OCI-LY7 (cell line): ENCODE results near the gene AGAP9.

Source experiments
- EZH2phosphoT487 ChIP-seq: fragments of 200-600 bp; sonication (generic); IDR thresholded peaks from 2 replicates; pipeline ENCODE4 v1.6.1; 2018; ENCODE audit warnings: low read depth, borderline replicate concordance, mild to moderate bottlenecking, mixed run types, antibody characterized with exemption, low read length, moderate library complexity, mixed read lengths
- TF ChIP-seq, protein P1 (sequence below): fragments of 200-600 bp; sonication (generic); conservative IDR thresholded peaks from 2 replicates; pipeline ENCODE4 v1.5.1; 2014; ENCODE audit warnings: mild to moderate bottlenecking, antibody characterized with exemption, low read length, moderate library complexity, mixed read lengths

- TF ChIP-seq, protein P1, sequence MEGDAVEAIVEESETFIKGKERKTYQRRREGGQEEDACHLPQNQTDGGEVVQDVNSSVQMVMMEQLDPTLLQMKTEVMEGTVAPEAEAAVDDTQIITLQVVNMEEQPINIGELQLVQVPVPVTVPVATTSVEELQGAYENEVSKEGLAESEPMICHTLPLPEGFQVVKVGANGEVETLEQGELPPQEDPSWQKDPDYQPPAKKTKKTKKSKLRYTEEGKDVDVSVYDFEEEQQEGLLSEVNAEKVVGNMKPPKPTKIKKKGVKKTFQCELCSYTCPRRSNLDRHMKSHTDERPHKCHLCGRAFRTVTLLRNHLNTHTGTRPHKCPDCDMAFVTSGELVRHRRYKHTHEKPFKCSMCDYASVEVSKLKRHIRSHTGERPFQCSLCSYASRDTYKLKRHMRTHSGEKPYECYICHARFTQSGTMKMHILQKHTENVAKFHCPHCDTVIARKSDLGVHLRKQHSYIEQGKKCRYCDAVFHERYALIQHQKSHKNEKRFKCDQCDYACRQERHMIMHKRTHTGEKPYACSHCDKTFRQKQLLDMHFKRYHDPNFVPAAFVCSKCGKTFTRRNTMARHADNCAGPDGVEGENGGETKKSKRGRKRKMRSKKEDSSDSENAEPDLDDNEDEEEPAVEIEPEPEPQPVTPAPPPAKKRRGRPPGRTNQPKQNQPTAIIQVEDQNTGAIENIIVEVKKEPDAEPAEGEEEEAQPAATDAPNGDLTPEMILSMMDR: no peak
- no peak for TF ChIP-seq EZH2phosphoT487
Observed at GRCh38 chr10:47454780-47455058, 68.7 kb downstream of the AGAP9 start.
